Measurements from ENCODE around the gene S100G.
A peak's percentile ranks its signal among the peaks of the same experiment; 100 is the strongest.

S100G gene

GRCh38 chrX:16651391-16652024, 1.6 kb downstream of the S100G start:
- no peak for DNase-seq (ENCODE audit: low spot score)

DNA sequence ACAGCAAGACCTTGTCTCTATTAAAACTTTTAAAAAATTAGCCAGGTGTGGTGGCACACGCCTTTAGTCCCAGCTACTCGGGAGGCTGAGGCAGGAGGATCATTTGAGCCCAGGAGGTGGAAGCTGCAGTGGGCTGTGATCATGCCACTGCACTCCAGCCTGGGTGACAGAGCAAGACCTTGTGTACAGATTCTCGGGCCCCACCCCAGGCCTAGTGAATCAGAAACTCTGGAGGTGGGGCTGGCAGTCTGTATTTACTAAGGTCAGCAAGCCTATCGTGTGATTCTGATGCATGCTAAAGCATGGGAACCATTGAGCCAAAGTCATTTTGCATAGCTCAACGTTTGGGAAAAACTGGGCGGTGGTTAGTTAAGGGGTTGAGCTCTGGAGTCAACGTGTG, 3.5 kb downstream of the S100G start:
- no peak for DNase-seq (ENCODE audit: low spot score)

DNA sequence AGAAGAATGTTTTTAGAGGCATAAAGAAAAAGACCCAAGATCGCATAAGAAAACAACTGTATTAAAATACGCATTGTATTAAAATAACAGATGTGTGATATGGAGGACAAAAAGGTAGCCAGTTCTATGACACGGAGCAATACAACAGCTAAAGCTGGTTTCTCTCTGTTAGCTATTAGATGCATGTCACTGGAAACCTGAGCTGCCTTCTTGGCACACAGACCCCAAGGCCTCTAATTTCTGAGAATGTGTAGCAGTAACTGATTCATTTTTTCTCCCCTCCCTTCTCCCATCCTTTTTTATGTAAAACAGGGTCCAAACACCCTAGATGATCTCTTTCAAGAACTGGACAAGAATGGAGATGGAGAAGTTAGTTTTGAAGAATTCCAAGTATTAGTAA, 4.1 kb downstream of the S100G start:
- no peak for DNase-seq (ENCODE audit: low spot score)

GRCh38 chrX:16658284-16658683, 8.3 kb downstream of the S100G start:
- DNase-seq (ENCODE audit: low spot score) = no peak

DNA sequence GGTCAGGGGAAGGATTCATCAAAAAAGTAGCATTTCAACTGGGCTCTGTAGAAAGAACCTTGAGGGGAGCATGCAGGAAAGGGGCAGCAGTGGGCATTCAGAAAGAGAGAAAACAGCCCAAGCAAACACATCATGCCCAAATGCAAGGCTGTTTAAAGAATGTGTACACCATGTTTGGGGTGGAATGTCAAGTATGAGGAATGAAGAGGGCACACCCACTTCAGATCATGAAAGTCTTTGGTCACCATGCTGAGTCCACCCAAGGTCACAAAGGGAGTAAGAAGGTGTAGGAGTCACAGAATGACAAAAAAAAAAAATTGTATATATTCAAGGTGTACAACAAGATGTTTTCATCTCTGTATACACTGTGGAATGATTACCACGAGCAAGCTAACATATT, 9.4 kb downstream of the S100G start:
- DNase-seq (ENCODE audit: low spot score) = no peak

- no peak for DNase-seq (ENCODE audit: low spot score)
Observed at GRCh38 chrX:16661495-16661894, 11.5 kb downstream of the S100G start.

DNA sequence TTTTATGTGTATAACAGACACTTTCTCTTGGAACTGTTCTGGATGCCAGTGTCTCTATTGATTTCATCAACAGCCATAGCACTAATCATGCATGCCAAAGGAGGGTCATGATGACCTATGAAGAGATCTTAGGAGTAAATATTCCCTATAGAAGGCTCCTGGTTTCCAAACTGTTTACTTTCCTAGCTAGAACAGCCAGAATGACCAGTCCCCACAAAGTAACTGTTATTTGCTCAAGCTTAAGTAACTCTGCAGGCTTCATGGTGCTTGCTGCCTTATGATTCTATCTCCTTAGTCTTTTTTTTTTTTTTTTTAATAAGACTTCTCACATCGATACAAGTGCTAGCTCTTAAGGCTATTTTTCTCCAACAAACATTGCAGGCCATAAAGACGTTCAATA, 12.4 kb downstream of the S100G start:
- no peak for DNase-seq (ENCODE audit: low spot score)

DNA sequence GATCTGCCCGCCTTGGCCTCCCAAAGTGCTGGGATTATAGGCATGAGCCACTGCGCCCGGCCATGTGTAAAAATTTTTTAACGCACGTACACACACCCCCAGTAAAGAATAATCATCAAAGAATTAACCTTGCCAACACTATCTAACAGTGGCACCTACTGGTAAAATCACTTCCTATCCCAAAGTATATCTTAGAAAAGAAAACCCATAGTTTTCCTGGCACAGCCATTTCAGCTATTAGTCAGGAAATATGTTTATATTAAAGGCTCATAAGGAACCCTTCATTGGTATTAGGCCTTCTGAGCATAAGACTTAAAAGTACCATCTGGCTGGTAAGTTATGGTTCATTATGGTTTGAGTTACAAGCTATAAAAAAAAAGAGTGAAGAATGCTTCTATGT, 14.1 kb downstream of the S100G start:
- DNase-seq (ENCODE audit: low spot score) = no peak

DNA sequence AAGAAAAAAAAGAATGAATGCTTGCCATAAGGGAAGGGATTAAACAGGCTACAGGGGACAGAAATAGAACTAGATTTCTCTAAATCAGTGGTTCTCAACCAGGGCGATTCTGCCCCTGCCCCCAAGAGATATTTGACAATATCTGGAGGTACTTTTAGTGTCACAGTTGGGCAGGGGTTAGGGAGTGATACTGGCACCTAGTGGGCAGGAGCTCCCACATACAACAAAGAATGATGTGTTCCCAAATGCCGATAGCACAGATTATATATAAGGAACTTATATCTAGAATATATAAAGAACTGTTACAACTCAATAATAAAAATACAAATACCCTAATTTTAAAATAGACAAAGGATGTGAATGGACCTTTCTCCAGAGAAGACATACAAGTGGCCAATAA, 14.7 kb downstream of the S100G start:
- DNase-seq (ENCODE audit: low spot score) = peak; percentile 2

DNA sequence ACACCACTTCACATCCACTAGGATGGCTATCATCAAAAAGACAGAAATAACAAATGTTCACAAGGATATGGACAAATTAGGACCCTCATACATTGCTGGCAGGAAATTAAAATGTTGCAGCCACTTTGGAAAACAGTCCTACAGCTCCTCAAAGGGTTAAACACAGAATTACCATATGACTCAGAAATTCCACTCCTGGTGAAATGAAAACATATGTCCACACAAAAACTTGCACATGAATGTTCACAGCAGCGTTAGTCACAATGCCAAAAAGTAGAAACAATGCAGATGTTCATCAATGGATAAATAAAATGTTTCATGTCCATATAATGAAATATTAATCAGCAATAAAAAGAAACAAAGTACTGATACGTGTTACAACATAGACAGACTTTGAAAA, 15.1 kb downstream of the S100G start:
- DNase-seq (ENCODE audit: low spot score) = no peak

DNA sequence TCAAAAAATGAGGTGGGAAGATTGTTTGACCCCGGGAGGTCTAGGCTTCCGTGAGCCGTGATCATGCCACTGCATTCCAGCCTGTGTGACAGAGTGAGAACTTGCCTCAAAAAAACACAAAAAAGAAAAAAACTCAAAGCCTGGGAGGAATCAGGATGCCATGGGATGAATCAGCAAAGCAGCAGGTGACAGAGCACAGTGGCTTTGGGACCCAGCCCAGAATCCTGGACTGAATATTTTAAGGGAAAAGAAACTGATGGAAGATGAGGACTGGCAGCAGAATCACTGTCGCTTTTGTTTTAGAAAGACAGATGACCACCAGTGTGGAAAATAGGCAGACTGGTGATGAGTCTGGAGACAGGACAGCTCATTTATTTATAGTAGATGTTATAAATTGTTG, 16.6 kb downstream of the S100G start:
- no peak for DNase-seq (ENCODE audit: low spot score)

DNA sequence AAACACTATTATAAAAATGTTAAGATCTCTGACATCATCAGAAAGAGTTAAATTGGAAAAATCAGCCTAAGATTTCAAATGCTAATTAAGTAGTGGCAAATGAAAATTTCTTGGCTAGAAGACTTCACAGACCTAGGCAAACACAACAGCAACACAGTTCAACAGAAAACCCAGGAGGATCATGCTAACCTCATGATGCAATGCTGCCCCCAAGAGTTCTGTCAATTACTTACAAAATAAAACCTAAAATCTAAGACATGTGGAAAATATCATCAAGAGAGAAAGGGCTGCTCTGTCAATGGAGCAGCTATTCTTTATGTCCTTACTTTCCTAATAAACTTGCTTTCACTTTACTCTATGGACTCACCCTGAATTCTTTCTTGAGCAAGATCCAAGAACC, 21.0 kb downstream of the S100G start:
- peak; percentile 53 for DNase-seq (ENCODE audit: low spot score)

GRCh38 chrX:16678689-16679088, 28.7 kb downstream of the S100G start:
- no peak for DNase-seq (ENCODE audit: low spot score)

- no peak for DNase-seq (ENCODE audit: low spot score)
Observed at GRCh38 chrX:16683007-16683664, 33.2 kb downstream of the S100G start.

GRCh38 chrX:16687514-16687913, 37.6 kb downstream of the S100G start:
- DNase-seq (ENCODE audit: low spot score) = no peak

GRCh38 chrX:16695079-16695676, 45.2 kb downstream of the S100G start:
- DNase-seq (ENCODE audit: low spot score) = peak; percentile 66

- DNase-seq (ENCODE audit: low spot score) = no peak
Observed at GRCh38 chrX:16696956-16697355, 47.0 kb downstream of the S100G start.

DNA sequence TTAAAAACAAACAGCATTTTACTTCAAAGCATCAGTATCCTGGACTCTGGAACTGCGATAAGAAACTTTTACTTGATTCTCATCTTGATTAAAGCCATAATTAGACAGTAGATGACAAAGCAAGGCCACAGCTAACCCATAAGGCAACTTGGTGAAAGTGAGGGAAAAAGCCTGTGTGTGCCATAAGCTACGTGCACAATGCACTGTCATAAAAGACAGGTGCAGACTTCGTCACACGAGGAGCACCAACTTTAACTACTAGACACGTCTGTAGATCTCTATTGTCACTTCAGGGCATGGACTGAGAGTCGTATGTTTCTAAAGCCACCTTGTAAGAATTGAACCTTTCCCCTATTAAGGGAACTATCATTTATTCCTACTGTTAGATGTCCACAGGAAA, 49.4 kb downstream of the S100G start:
- DNase-seq (ENCODE audit: low spot score) = no peak

- DNase-seq (ENCODE audit: low spot score) = no peak
Observed at GRCh38 chrX:16700734-16701133, 50.8 kb downstream of the S100G start.

GRCh38 chrX:16702700-16703599, 53.0 kb downstream of the S100G start:
- no peak for DNase-seq (ENCODE audit: low spot score)

All from hematopoietic multipotent progenitor cell treated with erythropoietin and hydrocortisone succinate and interleukin-3 and kit ligand, for 15 days (in vitro differentiated cells).